ENCODE data around the gene KLK10. TPM values are rescaled to one million over a fixed set of nuclear protein-coding genes. Genes with fewer than 3 reads are reported as not detected.
A peak's percentile ranks its signal among the peaks of the same experiment; 100 is the strongest.

The KLK10 gene
- total RNA-seq, 1 experiment from 2014 or later: not detected

DNA sequence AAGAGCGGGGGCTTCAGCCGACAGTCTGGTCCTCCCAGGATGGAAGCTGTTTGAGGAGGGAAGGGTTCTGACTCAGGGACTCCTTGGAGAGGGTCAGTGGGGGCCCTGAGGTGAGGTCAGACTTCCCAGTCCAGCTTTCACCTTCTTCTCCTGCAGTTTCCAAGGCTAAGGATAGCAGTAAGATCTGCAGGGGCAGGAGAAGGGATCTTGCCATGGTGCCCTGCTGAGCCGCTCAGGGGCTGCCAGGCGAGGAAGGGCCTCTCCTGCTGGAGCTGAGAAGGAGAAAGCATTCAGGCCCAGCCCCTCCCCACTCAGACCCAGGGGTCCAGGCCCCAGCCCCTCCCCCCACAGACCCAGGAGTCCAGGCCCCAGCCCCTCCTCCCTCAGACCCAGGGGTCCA is 37.3 kb downstream of the KLK10 start:
- Histone ChIP-seq H3K27ac (ENCODE audit: low read length) (no peak overlapping the region), H3K4me1 (ENCODE audit: control insufficient read depth, insufficient read depth, low read length) (no peaks in the 10 kb centered on the region), H3K27me3 (ENCODE audit: control insufficient read depth, insufficient read depth, low read length) (peaks cover 4% of the 10 kb centered on the region), H3K36me3 (ENCODE audit: control insufficient read depth, insufficient read depth, low read length) (no peaks in the 10 kb centered on the region), H3K9me3 (ENCODE audit: control insufficient read depth, insufficient read depth, low read depth, low read length) (no peaks in the 10 kb centered on the region), H3K4me3 (ENCODE audit: low read depth in 2 of 2, low read length in 2 of 2) (no peak overlapping the region)
- no peak for TF ChIP-seq POLR2AphosphoS5 (IDR thresholded peaks at IDR 0.05; ENCODE audit: low read depth, low read length)
- no peak for TF ChIP-seq TCF7L2 (IDR thresholded peaks at IDR 0.05; ENCODE audit: low read depth, low read length)
- TF ChIP-seq SIN3A (IDR thresholded peaks at IDR 0.05; ENCODE audit: borderline replicate concordance, insufficient read depth, low read depth, low read length): no peak
- TF ChIP-seq, protein P1, sequence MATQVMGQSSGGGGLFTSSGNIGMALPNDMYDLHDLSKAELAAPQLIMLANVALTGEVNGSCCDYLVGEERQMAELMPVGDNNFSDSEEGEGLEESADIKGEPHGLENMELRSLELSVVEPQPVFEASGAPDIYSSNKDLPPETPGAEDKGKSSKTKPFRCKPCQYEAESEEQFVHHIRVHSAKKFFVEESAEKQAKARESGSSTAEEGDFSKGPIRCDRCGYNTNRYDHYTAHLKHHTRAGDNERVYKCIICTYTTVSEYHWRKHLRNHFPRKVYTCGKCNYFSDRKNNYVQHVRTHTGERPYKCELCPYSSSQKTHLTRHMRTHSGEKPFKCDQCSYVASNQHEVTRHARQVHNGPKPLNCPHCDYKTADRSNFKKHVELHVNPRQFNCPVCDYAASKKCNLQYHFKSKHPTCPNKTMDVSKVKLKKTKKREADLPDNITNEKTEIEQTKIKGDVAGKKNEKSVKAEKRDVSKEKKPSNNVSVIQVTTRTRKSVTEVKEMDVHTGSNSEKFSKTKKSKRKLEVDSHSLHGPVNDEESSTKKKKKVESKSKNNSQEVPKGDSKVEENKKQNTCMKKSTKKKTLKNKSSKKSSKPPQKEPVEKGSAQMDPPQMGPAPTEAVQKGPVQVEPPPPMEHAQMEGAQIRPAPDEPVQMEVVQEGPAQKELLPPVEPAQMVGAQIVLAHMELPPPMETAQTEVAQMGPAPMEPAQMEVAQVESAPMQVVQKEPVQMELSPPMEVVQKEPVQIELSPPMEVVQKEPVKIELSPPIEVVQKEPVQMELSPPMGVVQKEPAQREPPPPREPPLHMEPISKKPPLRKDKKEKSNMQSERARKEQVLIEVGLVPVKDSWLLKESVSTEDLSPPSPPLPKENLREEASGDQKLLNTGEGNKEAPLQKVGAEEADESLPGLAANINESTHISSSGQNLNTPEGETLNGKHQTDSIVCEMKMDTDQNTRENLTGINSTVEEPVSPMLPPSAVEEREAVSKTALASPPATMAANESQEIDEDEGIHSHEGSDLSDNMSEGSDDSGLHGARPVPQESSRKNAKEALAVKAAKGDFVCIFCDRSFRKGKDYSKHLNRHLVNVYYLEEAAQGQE (IDR thresholded peaks at IDR 0.05; ENCODE audit: insufficient read depth in 1 of 2, low read depth in 2 of 2, low read length in 1 of 2): no peak
- TF ChIP-seq, protein P2, sequence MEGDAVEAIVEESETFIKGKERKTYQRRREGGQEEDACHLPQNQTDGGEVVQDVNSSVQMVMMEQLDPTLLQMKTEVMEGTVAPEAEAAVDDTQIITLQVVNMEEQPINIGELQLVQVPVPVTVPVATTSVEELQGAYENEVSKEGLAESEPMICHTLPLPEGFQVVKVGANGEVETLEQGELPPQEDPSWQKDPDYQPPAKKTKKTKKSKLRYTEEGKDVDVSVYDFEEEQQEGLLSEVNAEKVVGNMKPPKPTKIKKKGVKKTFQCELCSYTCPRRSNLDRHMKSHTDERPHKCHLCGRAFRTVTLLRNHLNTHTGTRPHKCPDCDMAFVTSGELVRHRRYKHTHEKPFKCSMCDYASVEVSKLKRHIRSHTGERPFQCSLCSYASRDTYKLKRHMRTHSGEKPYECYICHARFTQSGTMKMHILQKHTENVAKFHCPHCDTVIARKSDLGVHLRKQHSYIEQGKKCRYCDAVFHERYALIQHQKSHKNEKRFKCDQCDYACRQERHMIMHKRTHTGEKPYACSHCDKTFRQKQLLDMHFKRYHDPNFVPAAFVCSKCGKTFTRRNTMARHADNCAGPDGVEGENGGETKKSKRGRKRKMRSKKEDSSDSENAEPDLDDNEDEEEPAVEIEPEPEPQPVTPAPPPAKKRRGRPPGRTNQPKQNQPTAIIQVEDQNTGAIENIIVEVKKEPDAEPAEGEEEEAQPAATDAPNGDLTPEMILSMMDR (IDR thresholded peaks at IDR 0.05): no peak
- ATAC-seq (peak; percentile 62; the same call in 1 of the 2 replicates), DNase-seq (ENCODE audit: low read depth, low spot score) (no peak)
- ChIA-PET CTCF (no interaction called here), POLR2A (interaction anchor here (0.6 kb wide), 1 partner anchor 352 kb away, joined by 3 read pairs; no protein-coding TSS in a partner anchor)
- BruUV-seq (replicated peaks): no TSS peak
- intact Hi-C loops (cut with micrococcal nuclease; ENCODE audit: unreplicated experiment): no loop called here
- in situ Hi-C loops (cut with HindIII; ENCODE audit: low pct_unique_long_range_greater_than_20kb, low sequenced_read_pairs): no loop called here

DNA sequence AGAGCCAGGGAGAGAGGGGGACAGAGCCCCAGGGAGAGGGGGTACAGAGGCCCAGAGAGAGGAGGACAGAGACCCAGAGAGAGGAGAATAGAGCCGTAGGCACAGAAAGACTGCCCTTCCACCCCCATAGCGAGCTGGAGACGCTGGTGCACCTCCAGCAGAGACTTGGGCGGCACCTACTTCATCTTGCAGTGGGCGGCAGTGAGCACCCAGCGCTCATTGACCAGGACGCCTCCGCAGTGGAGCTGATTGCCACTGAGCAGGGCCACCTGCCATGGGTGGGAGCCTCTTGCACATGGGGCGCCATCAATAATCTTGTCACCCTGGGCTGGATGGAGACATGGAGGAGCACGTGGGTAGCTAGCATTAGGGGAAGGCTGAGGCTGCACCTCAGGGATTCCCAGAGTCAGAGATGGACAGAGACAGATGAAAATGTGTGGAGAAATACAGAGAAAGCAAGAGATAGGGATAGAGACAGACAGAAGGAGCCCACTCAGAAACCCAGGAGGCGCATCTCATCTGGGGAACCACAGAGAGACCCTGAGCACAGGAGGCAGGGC is 37.8 kb downstream of the KLK10 start:
- POLR2A ChIA-PET: interaction anchor here (0.6 kb wide), 1 partner anchor 351 kb away, joined by 3 read pairs; no protein-coding TSS in a partner anchor
- in situ Hi-C loops (cut with HindIII; ENCODE audit: low pct_unique_long_range_greater_than_20kb, low sequenced_read_pairs) (no loop called here), intact Hi-C loops (cut with micrococcal nuclease; ENCODE audit: unreplicated experiment) (no loop called here)
- Histone ChIP-seq H3K4me1 (ENCODE audit: control insufficient read depth, insufficient read depth, low read length) (no peaks in the 10 kb centered on the region), H3K27me3 (ENCODE audit: control insufficient read depth, insufficient read depth, low read length) (peaks cover 2% of the 10 kb centered on the region), H3K27ac (ENCODE audit: low read length) (no peak overlapping the region), H3K4me3 (ENCODE audit: low read depth in 2 of 2, low read length in 2 of 2) (no peak overlapping the region), H3K36me3 (ENCODE audit: control insufficient read depth, insufficient read depth, low read length) (no peaks in the 10 kb centered on the region), H3K9me3 (ENCODE audit: control insufficient read depth, insufficient read depth, low read depth, low read length) (no peaks in the 10 kb centered on the region)
- ATAC-seq: peak; percentile 66
- TF ChIP-seq, protein P2 (IDR thresholded peaks at IDR 0.05): no peak
- TF ChIP-seq TCF7L2 (IDR thresholded peaks at IDR 0.05; ENCODE audit: low read depth, low read length) (no peak), SIN3A (IDR thresholded peaks at IDR 0.05; ENCODE audit: borderline replicate concordance, insufficient read depth, low read depth, low read length) (no peak), POLR2AphosphoS5 (IDR thresholded peaks at IDR 0.05; ENCODE audit: low read depth, low read length) (no peak)
- TF ChIP-seq, protein P1 (IDR thresholded peaks at IDR 0.05; ENCODE audit: insufficient read depth in 1 of 2, low read depth in 2 of 2, low read length in 1 of 2): no peak
- DNase-seq (ENCODE audit: low read depth, low spot score): no peak
- CTCF ChIA-PET: no interaction called here
- no TSS peak for BruUV-seq (replicated peaks)

Measured in Panc1 (cell line).